AG09309 (cell line): ENCODE results near the gene SEPTIN3.

ENCODE experiments used
- DNase-seq: peaks from one replicate; pipeline ENCODE4 v3.0.0-alpha.2; 2010; ENCODE audit warnings: low read depth
- H3K4me3 ChIP-seq: 2 replicates; pipeline ENCODE4 v1.5.1; 2011; ENCODE audit warnings: mild to moderate bottlenecking, low read depth, low read length, moderate library complexity; ENCODE audit not compliant: control insufficient read depth
- TF ChIP-seq, protein P1 (sequence below): IDR thresholded peaks from 2 replicates; pipeline ENCODE4 v1.5.1; 2011; ENCODE audit warnings: mild to moderate bottlenecking, low read depth, low read length, inconsistent platforms; ENCODE audit not compliant: insufficient read depth, control insufficient read depth; ENCODE audit errors: missing control alignments

Gene SEPTIN3

DNA sequence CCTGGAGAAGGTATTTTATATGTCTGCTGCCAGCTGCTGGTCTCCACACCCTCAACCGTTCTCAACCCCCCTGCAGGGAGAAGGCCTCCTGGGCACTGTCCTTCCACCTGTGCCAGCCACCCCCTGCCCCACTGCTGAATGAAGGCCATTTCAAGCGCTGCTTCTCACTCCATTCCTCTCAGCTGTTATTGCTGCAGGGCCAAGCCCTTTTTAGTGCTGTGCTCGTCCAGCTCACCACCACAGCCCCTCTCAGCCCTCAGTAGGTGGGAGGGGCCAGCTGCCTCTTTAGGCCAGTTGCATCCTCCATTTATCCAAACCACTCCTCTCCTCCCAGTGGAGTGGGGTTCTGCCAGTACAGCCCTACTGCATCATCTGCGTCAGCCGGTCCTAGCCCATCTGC is 27.6 kb downstream of the SEPTIN3 start:
- DNase-seq, result no peak
- TF ChIP-seq, protein P1, sequence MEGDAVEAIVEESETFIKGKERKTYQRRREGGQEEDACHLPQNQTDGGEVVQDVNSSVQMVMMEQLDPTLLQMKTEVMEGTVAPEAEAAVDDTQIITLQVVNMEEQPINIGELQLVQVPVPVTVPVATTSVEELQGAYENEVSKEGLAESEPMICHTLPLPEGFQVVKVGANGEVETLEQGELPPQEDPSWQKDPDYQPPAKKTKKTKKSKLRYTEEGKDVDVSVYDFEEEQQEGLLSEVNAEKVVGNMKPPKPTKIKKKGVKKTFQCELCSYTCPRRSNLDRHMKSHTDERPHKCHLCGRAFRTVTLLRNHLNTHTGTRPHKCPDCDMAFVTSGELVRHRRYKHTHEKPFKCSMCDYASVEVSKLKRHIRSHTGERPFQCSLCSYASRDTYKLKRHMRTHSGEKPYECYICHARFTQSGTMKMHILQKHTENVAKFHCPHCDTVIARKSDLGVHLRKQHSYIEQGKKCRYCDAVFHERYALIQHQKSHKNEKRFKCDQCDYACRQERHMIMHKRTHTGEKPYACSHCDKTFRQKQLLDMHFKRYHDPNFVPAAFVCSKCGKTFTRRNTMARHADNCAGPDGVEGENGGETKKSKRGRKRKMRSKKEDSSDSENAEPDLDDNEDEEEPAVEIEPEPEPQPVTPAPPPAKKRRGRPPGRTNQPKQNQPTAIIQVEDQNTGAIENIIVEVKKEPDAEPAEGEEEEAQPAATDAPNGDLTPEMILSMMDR, result no peak
- no peak overlapping the region for H3K4me3 ChIP-seq

DNA sequence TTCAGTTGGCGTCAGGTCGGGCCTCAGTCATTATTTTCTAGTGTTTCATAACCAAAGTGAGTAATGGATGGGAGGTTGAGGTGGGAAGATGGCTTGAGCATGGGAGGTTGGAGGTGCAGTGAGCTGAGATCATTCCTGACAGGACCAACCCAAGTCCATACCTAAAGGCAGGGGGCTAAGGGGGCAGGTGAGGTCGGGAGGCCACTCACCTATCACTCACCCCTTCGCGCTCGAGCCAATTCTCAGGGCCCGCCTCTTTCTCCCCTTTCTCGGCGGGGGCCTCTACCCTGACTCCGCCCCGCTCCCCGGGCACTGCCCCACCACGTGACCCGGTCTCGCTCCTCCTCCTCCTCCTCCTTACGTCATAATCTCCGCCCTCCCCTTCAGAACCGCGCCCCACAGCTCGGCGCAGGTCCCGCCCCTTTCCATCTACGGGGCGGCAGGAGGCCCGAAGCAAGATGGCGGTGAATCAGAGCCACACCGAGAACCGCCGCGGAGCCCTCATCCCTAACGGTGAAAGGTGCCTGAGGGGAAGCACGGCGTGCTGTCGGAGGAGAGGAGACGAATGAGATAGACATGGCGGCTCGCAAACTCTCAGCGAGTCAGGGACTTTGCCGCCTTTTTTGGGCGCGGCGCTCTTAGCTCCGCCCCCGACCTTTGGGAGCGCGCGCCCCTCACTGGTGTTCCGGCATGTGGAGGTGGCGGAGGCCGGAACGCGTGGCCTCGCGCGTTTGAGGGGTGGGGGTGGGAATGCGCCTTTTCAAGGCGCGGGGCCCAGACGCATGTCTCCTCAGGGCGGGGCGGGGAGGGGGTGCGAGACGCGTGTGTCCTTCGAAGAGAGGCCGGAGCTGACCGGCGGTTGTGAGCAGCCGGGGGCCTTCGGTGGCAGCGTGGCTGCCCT is 29.4 kb downstream of the SEPTIN3 start, which contains the start of gene WBP2NL:
TSS of gene WBP2NL (plus strand) at position 428 of the 901 bp plus-strand sequence. CDS start at position 459, 31 bp downstream.
- TF ChIP-seq, protein P1, result no peak
- peak; percentile 5 for DNase-seq
- peak within 1 kb of the TSS; percentile 45 for H3K4me3 ChIP-seq

DNA sequence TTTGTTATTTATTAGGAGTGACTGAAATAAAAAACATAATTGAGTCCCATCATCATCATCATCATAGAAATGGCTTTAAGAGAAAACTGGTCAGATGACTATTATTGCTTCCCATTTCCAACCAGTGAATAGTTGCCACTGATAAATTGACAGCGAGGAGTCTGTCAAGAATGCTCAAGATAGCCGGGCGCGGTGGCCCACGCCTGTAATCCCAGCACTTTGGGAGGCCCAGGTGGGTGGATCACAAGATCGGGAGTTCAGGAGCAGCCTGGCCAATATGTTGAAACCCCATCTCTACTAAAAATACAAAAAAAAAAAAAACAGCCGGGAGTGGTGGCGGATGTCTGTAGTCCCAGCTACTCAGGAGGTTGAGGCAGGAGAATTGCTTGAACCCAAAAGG is 31.2 kb downstream of the SEPTIN3 start:
- TF ChIP-seq, protein P1, result no peak
- H3K4me3 ChIP-seq, result no peak overlapping the region
- no peak for DNase-seq

DNA sequence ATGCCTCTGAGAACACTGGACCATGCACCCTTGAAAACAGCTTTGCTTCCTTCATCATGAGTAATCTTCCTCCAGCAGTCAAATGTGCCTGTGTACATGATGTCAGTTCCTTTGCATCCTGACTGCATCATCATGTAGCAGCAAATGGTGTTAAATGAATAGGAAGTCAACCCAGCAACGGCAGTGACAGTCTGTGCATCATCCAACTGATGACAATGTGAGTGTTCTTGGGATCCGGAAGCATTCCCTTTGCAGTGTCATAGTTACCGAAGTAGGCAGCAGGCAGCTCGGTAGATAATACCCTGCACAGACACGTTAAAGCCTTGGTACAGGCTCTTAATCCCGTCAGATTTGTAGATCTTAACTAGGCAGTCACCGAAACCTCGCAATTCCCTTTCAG is 31.9 kb downstream of the SEPTIN3 start:
- no peak overlapping the region for H3K4me3 ChIP-seq
- TF ChIP-seq, protein P1, result no peak
- no peak for DNase-seq

DNA sequence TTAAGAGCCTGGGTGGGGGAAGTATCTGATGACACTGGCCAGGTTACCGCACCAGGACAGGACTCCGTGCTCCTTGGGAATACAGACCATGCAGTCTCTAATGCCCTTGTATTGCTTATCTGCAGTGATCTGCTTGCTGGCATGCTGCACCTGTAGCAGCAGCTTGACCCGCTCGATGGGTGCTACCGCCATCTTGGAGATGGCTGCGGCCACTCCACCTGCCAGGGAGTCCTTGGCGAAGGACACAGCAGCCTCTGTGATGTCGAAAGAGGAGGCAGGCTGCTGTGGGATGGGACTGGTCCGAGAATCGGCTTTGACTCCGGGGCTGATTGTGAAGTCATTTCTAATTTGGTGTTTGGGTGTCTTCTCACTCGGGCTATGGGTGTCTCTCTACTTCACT is 32.5 kb downstream of the SEPTIN3 start:
- DNase-seq, result no peak
- TF ChIP-seq, protein P1, result no peak

DNA sequence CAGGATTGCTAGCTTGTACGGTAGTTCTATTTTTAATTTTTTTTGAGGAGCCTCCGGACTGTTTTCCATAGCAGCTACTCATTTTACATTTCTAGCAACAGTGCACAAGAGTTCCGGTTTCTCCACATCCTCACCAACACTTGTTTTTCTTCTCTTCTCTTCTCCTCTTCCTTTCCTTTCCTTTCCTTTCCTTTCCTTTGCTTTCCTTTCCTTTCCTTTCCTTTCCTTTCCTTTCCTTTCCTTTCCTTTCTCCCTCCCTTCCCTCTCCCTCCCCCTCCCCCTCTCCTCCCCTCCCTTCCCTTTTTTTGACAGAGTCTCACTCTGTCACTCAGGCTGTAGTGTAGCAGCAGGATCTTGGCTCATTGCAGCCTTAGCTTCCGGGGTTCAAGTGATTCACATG is 38.7 kb downstream of the SEPTIN3 start:
- H3K4me3 ChIP-seq, result no peak overlapping the region
- DNase-seq, result no peak
- TF ChIP-seq, protein P1, result no peak

More for the DNA sequence above, 32.5 kb downstream of the SEPTIN3 start:
- H3K4me3 ChIP-seq, result no peak overlapping the region
